Adrenal gland (tissue), 12 donors: ENCODE results near the gene SPATA33. TPM values are rescaled to one million over a fixed set of nuclear protein-coding genes. Genes with fewer than 3 reads are reported as not detected.

Experiments used
- DNase-seq, 7 donors: peaks; one replicate each; pipeline ENCODE4 v3.0.0-alpha.2; 2019 to 2020
- H3K27ac ChIP-seq, 5 donors: fragments of 200-600 bp; sonication (generic) in 4 of 5; 1 replicate in 3 of 5; 2 replicates in 2 of 5; pipeline versions ENCODE4 v1.5.1 to v1.8.0; 2016 to 2020; ENCODE audit warnings: mild to moderate bottlenecking in 1 of 5
- H3K27me3 ChIP-seq: fragments of 200-600 bp; 2 replicates; pipeline ENCODE4 v1.8.0; 2021
- H3K36me3 ChIP-seq, 2 donors: fragments of 200-600 bp; replicated peaks in 1 of 2; 1 replicate in 1 of 2; 2 replicates in 1 of 2; pipeline versions ENCODE4 v1.5.1 to v1.8.0; 2018 to 2022
- H3K4me1 ChIP-seq, 2 donors: fragments of 200-600 bp; replicated peaks in 1 of 2; 1 replicate in 1 of 2; 2 replicates in 1 of 2; pipeline versions ENCODE4 v1.5.1 to v1.8.0; 2018 to 2021
- H3K4me3 ChIP-seq, 4 donors: fragments of 200-600 bp; sonication (generic) in 3 of 4; one replicate each; pipeline ENCODE4 v1.5.1; 2016 to 2018
- H3K9me3 ChIP-seq, 3 donors: fragments of 200-600 bp; sonication (generic) in 1 of 3; replicated peaks in 1 of 3; 1 replicate in 2 of 3; 2 replicates in 1 of 3; pipeline versions ENCODE4 v1.5.1 to v1.8.0; 2016 to 2021
- CTCF ChIP-seq, 6 experiments: fragments of 450-650 bp in 4 of 6; fragments of 200-600 bp in 2 of 6; sonication (generic) in 1 of 6; IDR thresholded peaks; 1 replicate in 5 of 6; 2 replicates in 1 of 6; pipeline versions ENCODE4 v1.5.1 to v1.8.0; 2016 to 2021; ENCODE audit warnings: antibody characterized with exemption in 6 of 6, mild to moderate bottlenecking in 2 of 6, moderate library complexity in 1 of 6
- POLR2A ChIP-seq, 2 donors: fragments of 450-650 bp; IDR thresholded peaks; one replicate each; pipeline ENCODE4 v1.6.1; 2017; ENCODE audit warnings: antibody characterized with exemption in 2 of 2, mild to moderate bottlenecking in 2 of 2, moderate library complexity in 1 of 2
- WGBS, 4 donors: extraction: QIAGEN DNeasy Blood & Tissue Kit in 2 of 4; methylation state at CpG; one replicate each; pipeline versions ENCODE4 v1.1.5 to v1.1.7; 2013 to 2017; 5-methylcytosine and 5-hydroxymethylcytosine counted together
- intact Hi-C, 2 donors: fragments of 100-400 bp; cut with DNase I; formaldehyde crosslinking; loops; one replicate each; pipeline versions ENCODE4 v1.14.1 to v1.15.0; 2022 to 2023
- polyA plus RNA-seq, 3 donors: library from polyadenylated mRNA; stranded (reverse); fragments of 200-250 nt in 2 of 3; fragments of 350-450 nt in 1 of 3; fragmentation: Illumina TruSeq in 1 of 3; extraction: RNeasy Lipid Tissue Mini Kit (QIAGEN cat#74804) in 1 of 3; gene quantifications; one replicate each; pipeline ENCODE4 v1.2.3, GENCODE V29; 2013 to 2014
- total RNA-seq, 9 donors: library from RNA; depleted of rRNA in 4 of 9; stranded (reverse); fragments of >200 nt in 4 of 9; fragments of 120-200 nt in 1 of 9; fragmentation: NEBNext Ultra II Directional in 1 of 9; extraction: Animal tissue kit (Norgen Biotek cat#: 25700) in 1 of 9; gene quantifications; one replicate each; pipeline versions ENCODE4 v1.1.0 to v1.2.4, GENCODE V29; 2013 to 2023
- donor health status: healthy with polysubstance abuse.
- donor health status: Bipolar disorder and iron deficiency.
- donor health status: DM: yes; HTN: yes; CAD: no.
- donor health status: DM: no; HTN: no; CAD: no.
- donor health status: DM: no; HTN: no; CAD: no.
- donor health status: DM: yes; HTN: yes; CAD: no.

The SPATA33 gene
- total and polyA plus RNA-seq, 12 donors: 1.9 to 13.5 (median 4.8) TPM

- Histone ChIP-seq H3K9me3 (no peaks in the 10 kb centered on the region), H3K27me3 (no peaks in the 10 kb centered on the region), H3K4me1 (peaks cover 10 to 17% of the 10 kb centered on the region in 2 donors), H3K4me3 (no peak overlapping the region), H3K36me3 (no peaks in the 10 kb centered on the region), H3K27ac (no peak overlapping the region)
- WGBS, 4 donors: 72 to 80% (median 75%) methylated on average over 11 to 13 of the region's 13 CpGs
- intact Hi-C loops: loop anchor here (2.0 to 10.0 kb wide), 2 partner anchors 155 to 161 kb away; no protein-coding TSS in a partner anchor
- TF ChIP-seq POLR2A (IDR thresholded peaks at IDR 0.05): no peak
- no peak for TF ChIP-seq CTCF (IDR thresholded peaks at IDR 0.05)
- no peak for DNase-seq
Observed at GRCh38 chr16:89704281-89704680, 46.6 kb downstream of the SPATA33 start.

- Histone ChIP-seq H3K9me3 (no peaks in the 10 kb centered on the region), H3K27ac (no peak overlapping the region), H3K4me3 (no peak overlapping the region), H3K4me1 (peaks cover 7 to 12% of the 10 kb centered on the region in 2 donors), H3K36me3 (no peaks in the 10 kb centered on the region), H3K27me3 (no peaks in the 10 kb centered on the region)
- DNase-seq: no peak
- WGBS, 4 donors: 65 to 75% (median 74%) methylated on average over 10 to 15 of the region's 15 CpGs
- intact Hi-C loops: loop anchor here (2.0 to 10.0 kb wide), 4 partner anchors 87 to 160 kb away; no protein-coding TSS in a partner anchor
- TF ChIP-seq POLR2A (IDR thresholded peaks at IDR 0.05) (no peak), CTCF (IDR thresholded peaks at IDR 0.05) (no peak)
Observed at GRCh38 chr16:89705006-89705405, 47.4 kb downstream of the SPATA33 start.

- Histone ChIP-seq H3K27me3 (no peaks in the 10 kb centered on the region), H3K4me3 (no peak overlapping the region), H3K36me3 (no peaks in the 10 kb centered on the region), H3K9me3 (no peaks in the 10 kb centered on the region), H3K27ac (no peak overlapping the region), H3K4me1 (peaks cover under 1 to 3% of the 10 kb centered on the region in 2 donors)
- WGBS, 4 donors: 78 to 82% (median 79%) methylated on average over 7 to 14 of the region's 14 CpGs
- DNase-seq: no peak
- TF ChIP-seq POLR2A (IDR thresholded peaks at IDR 0.05): no peak
- no peak for TF ChIP-seq CTCF (IDR thresholded peaks at IDR 0.05)
- intact Hi-C loops: loop anchor here (5.0 to 10.0 kb wide), 3 partner anchors 86 to 158 kb away; no protein-coding TSS in a partner anchor
Observed at GRCh38 chr16:89706518-89707260, 49.1 kb downstream of the SPATA33 start.

GRCh38 chr16:89707695-89708094 lies 50.1 kb downstream of the SPATA33 start:
- WGBS, 4 donors: 92 to 98% (median 96%) methylated on average over 8 to 9 of the region's 9 CpGs; no CpG with 5 or more reads in 1 of the 4 donors
- Histone ChIP-seq H3K4me1 (peaks cover 6 to 11% of the 10 kb centered on the region in 2 donors), H3K36me3 (no peaks in the 10 kb centered on the region), H3K4me3 (no peak overlapping the region), H3K9me3 (no peaks in the 10 kb centered on the region), H3K27me3 (no peaks in the 10 kb centered on the region), H3K27ac (no peak overlapping the region)
- TF ChIP-seq POLR2A (IDR thresholded peaks at IDR 0.05): no peak
- no peak for TF ChIP-seq CTCF (IDR thresholded peaks at IDR 0.05)
- DNase-seq: no peak
- intact Hi-C loops: loop anchor here (5.0 to 10.0 kb wide), 3 partner anchors 85 to 157 kb away; no protein-coding TSS in a partner anchor
